GM12874 (cell line): ENCODE results near the gene FSTL5.

ENCODE experiments used
- TF ChIP-seq, protein P1 (sequence below): IDR thresholded peaks from 2 replicates; pipeline ENCODE4 v1.5.1; 2011; ENCODE audit warnings: low read depth, mild to moderate bottlenecking, control low read depth, low read length, moderate library complexity; ENCODE audit not compliant: insufficient read depth

Gene FSTL5

DNA sequence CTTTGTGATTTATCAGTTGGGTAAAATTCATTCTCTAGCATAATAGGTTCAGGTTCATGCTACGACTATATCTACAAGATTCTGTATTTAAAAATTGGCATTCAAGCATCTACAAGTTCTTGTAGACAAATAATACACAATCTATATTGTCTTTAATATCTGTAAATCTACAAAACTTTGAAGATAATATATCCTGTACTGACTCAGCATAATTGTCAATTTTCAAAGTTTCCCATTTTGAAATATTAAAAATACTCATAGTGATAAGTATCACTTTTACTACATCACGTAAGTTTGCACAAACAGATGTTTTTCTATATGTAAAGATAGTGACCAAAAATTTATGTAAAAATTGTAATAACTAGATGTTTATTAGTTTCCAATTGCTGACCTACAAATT is 360.6 kb downstream of the FSTL5 start:
- TF ChIP-seq, protein P1, sequence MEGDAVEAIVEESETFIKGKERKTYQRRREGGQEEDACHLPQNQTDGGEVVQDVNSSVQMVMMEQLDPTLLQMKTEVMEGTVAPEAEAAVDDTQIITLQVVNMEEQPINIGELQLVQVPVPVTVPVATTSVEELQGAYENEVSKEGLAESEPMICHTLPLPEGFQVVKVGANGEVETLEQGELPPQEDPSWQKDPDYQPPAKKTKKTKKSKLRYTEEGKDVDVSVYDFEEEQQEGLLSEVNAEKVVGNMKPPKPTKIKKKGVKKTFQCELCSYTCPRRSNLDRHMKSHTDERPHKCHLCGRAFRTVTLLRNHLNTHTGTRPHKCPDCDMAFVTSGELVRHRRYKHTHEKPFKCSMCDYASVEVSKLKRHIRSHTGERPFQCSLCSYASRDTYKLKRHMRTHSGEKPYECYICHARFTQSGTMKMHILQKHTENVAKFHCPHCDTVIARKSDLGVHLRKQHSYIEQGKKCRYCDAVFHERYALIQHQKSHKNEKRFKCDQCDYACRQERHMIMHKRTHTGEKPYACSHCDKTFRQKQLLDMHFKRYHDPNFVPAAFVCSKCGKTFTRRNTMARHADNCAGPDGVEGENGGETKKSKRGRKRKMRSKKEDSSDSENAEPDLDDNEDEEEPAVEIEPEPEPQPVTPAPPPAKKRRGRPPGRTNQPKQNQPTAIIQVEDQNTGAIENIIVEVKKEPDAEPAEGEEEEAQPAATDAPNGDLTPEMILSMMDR: no peak

DNA sequence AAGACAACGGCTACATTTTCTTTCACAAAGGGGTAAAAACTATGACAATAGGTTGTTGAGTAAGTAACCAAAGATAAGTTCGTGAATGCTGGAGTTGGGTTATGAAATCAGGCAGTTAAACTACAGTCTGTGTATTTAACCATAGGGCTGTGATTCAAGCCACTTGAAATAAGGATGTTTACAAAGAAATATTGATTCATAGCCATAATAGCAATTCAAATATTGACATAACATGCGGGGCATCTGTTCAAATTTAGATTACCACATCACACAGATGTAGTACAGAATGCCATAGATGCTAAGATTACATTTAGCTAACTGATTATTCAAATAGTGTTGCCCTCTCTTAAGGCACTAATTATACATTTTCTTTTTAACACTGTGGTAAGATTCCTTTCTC is 364.1 kb downstream of the FSTL5 start:
- TF ChIP-seq, protein P1: no peak

DNA sequence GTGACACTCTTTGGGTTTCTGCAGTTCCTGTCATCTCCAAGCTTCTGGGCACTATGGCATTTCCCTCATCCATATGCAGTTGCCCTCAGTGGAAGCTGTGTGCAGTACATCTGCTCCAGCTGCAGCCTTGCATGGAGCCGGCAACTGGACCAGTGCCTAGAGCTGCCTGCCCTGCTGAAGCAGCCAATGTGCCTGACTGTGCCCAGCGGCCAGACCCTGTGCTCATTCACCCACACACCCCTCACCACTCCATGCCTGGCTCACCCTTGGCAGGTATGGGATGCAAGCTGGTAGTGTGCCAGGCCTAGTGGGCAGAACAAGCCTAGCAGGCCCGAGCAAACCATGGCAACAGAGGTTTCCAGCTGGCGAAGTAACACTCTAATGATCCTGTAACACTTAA is 370.8 kb downstream of the FSTL5 start:
- TF ChIP-seq, protein P1: no peak

DNA sequence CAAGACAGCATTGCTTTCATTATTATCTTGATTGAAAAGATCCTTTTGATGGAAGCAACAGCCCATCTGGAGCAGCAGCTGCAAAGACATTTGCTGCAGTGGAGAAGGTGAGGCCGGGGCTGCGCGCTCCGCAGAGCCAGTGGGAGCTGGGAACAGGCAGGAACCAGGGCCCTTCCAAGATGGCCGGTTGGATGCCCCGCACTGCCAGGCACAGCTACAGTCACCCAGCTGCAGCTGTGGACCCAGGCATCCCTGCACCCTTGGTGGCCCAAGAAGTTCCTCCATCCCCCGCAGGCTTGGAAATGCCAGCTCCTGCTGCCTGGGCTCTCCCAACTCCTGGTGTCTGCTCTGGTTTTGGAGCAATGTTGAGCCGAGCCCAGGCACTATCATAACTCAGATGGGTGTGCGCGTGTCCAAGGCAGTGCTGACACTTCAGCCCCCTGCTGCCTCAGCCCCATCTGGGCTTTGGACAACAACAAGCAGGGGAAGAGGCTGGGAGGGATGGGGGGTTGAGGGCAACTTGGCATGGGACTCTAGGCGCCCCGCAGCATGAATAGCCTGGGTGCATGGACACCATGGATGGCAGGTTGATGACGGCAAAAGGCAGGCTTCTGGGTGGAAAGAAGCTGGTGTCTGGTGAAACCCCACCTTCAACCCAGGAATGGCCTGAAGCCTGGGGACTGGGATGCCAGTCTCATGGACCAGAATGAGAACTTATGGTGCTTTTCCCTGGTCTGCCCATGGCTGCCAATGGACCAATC is 371.8 kb downstream of the FSTL5 start:
- TF ChIP-seq, protein P1: no peak

DNA sequence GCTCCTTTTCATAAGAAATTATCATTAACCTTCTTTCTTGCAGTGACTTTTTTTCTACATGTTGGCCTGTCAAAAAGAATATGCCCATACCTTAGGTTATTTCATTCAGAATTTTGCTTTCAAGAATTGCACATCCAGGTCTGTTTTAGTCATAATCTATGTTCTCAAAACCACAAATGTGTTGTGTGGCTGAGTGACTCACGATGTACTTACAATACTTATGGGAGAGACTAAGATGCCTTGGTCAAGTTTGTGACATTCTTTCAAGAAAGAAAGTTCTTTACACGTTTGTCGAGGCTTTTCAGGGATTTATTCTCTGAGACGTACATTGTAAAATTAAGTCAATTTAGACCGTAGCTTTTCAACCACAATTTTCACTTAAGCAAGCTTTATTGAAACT is 396.7 kb downstream of the FSTL5 start:
- TF ChIP-seq, protein P1: no peak

DNA sequence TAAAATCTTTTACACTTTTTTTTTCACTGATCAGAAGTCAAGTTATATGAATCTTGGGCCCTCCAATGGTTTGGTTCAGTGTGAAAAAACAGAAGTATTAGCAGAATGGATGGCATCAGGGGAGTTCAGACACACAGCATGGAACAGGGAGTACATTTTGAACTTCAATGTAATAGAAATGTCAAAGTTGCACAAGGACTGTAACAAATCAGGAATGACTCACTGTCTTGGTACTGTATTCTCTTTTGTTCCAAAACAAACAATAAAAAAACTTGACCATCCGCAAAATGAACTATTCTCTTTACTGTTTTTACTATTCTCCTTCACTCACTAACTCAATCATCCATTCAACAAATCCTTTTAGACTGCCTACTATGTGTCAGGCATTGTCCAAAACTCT is 401.0 kb downstream of the FSTL5 start:
- TF ChIP-seq, protein P1: no peak

DNA sequence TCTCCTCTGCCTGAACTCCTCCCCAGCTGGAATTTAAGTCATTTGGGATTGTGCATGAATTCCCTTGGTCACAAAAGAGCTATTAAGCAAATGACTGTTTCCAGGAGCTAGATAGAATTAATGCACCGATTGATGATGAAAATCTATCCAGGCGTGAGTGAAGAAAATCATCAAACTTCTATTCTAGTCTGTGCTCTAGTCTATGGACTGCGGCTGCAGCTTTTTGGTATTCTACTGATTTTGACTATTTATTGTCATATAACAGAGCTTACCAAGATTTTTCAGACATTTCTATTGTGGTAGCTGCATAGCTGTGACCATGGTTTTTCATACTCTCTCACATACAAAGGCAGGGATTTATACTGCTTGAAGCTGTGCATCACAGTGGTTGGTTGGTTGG is 403.8 kb downstream of the FSTL5 start:
- TF ChIP-seq, protein P1: no peak
